Stomach (tissue), 4 donors: Measurements from ENCODE around the gene RPS25.

Experiments used
- CTCF ChIP-seq, 7 experiments: fragments of 450-650 bp in 4 of 7; fragments of 200-600 bp in 3 of 7; sonication (generic) in 3 of 7; IDR thresholded peaks; one replicate each; pipeline ENCODE4 v1.5.1; 2016 to 2019; ENCODE audit warnings: antibody characterized with exemption in 7 of 7, control low read depth in 2 of 7, mild to moderate bottlenecking in 1 of 7
- EP300 ChIP-seq: sonication (generic); formaldehyde crosslinking; IDR thresholded peaks from one replicate; pipeline ENCODE4 v1.6.1; 2017; ENCODE audit warnings: antibody characterized with exemption
- POLR2A ChIP-seq, 4 donors: fragments of 450-650 bp; IDR thresholded peaks; one replicate each; pipeline ENCODE4 v1.6.1; 2016; ENCODE audit warnings: antibody characterized with exemption in 4 of 4, control low read depth in 2 of 4, mild to moderate bottlenecking in 1 of 4, moderate library complexity in 1 of 4
- POLR2AphosphoS5 ChIP-seq, 3 donors: sonication (generic); formaldehyde crosslinking; IDR thresholded peaks; one replicate each; pipeline ENCODE4 v1.6.1; 2016; ENCODE audit warnings: antibody characterized with exemption in 3 of 3

GRCh38 chr11:119057000-119057769, 39.0 kb upstream of the RPS25 start, which contains the start of gene HYOU1:
- TF ChIP-seq EP300, result no peak
- peak in 2 of 7 experiments; percentile 11 to 22 for TF ChIP-seq CTCF (IDR thresholded peaks at IDR 0.05)
- TF ChIP-seq POLR2A (IDR thresholded peaks at IDR 0.05), result peak in 1 of 4 donors; percentile 33
- peak; percentile 59 to 75 (median 70) for TF ChIP-seq POLR2AphosphoS5 (IDR thresholded peaks at IDR 0.05)
